Stimulated activated effector memory CD8-positive, alpha-beta T cell treated with anti-CD3 and anti-CD28 coated beads, Interleukin-12 subunit alpha, Interleukin-12 subunit beta, amount 100 ng/mL, for 72 hours (primary cell): ENCODE measurements around the gene ARPIN.
"Not testable (repeated sequence)": the region's sequence is repeated elsewhere in the genome, so short reads cannot be mapped to it uniquely, and the experiment has no call there.

Experiments used
- ATAC-seq: fragments of 150-1000 bp; cut with Tn5 transposase; 2 replicates; pipeline ENCODE4 v1.10.0; 2021
- DNase-seq, 2 donors: peaks; one replicate each; pipeline ENCODE4 v3.0.0; 2021 to 2022; ENCODE audit warnings: low spot score in 2 of 2
- H3K27ac Mint-ChIP-seq: one replicate; pipeline ENCODE4 v1.8.0; 2022; ENCODE audit warnings: mild to moderate bottlenecking, mixed read lengths
- H3K36me3 Mint-ChIP-seq: one replicate; pipeline ENCODE4 v1.8.0; 2022; ENCODE audit warnings: mild to moderate bottlenecking, mixed read lengths
- H3K4me1 Mint-ChIP-seq: one replicate; pipeline ENCODE4 v1.8.0; 2022; ENCODE audit warnings: mixed read lengths
- H3K4me3 Mint-ChIP-seq: one replicate; pipeline ENCODE4 v1.8.0; 2022; ENCODE audit warnings: mild to moderate bottlenecking, mixed read lengths
- H3K9me3 Mint-ChIP-seq: one replicate; pipeline ENCODE4 v1.8.0; 2022; ENCODE audit warnings: mixed read lengths

ARPIN gene

GRCh38 chr15:89899295-89899945, 13.3 kb downstream of the ARPIN start:
- no peak for ATAC-seq
- H3K4me3 Mint-ChIP-seq: no peak overlapping the region
- no peak for DNase-seq
- peaks cover under 1% of the 10 kb centered on the region for H3K4me1 Mint-ChIP-seq
- H3K9me3 Mint-ChIP-seq: no peaks in the 10 kb centered on the region
- peaks cover under 1% of the 10 kb centered on the region for H3K36me3 Mint-ChIP-seq
- H3K27ac Mint-ChIP-seq: peak overlapping the region; percentile 3

DNA sequence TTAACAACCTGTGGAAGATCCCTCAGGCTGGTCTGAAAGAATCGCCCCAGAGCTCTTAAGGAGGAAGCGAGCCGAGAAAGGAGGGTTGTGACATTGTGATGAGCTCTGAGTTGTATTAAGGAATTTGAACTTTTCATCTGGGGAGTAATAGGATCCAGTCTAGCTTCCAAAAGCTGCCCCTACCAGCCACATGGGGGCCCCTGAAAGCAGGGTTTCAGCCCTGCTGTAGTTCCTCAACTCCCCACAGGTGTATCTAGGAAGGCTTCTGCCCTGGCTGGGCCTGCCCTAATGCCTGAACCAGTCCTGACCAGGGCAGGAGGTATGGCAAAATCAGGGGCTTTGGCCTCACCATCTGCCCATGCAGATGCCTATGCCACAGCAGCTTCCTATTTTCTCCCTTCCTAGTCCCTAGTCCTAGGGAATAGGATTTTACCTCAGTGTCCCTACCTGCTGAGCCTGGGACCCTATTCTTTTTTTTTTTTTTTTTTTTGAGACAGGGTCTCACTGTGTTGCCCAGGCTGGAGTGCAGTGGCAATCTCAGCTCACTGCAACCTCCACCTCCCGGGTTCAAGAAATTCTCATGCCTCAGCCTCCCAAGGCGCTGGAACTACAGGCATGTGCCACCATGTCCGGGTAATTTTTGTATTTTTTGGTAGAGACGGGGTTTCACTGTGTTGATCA, 14.0 kb downstream of the ARPIN start:
- no peak for ATAC-seq
- H3K4me1 Mint-ChIP-seq: peaks cover 7% of the 10 kb centered on the region
- peak overlapping the region; percentile 27 for H3K27ac Mint-ChIP-seq
- no peaks in the 10 kb centered on the region for H3K9me3 Mint-ChIP-seq
- no peak for DNase-seq
- peaks cover 7% of the 10 kb centered on the region for H3K36me3 Mint-ChIP-seq
- no peak overlapping the region for H3K4me3 Mint-ChIP-seq

DNA sequence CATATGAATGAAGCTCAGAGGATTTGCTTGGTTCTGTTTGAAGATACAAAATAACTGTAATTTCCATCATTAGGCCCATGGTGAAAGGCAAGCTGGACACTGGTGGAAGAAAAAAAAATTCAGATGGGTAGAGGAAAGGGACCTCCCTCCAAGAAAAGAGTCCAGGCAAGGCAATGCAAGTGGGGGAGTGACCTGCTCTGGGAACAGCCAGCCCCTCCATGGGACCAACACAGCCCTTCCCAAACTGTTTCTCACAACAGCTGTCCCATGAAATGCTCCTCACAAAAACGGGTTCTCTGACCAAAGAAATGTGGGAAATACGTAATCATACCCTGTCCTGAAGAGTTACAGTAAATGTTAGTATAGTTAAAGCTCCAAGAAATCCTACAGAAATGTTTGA, 14.6 kb downstream of the ARPIN start:
- Mint-ChIP-seq H3K36me3 (peaks cover 13% of the 10 kb centered on the region), H3K9me3 (no peaks in the 10 kb centered on the region), H3K27ac (peak overlapping the region; percentile 27), H3K4me3 (no peak overlapping the region), H3K4me1 (peaks cover 7% of the 10 kb centered on the region)
- no peak for DNase-seq
- no peak for ATAC-seq

DNA sequence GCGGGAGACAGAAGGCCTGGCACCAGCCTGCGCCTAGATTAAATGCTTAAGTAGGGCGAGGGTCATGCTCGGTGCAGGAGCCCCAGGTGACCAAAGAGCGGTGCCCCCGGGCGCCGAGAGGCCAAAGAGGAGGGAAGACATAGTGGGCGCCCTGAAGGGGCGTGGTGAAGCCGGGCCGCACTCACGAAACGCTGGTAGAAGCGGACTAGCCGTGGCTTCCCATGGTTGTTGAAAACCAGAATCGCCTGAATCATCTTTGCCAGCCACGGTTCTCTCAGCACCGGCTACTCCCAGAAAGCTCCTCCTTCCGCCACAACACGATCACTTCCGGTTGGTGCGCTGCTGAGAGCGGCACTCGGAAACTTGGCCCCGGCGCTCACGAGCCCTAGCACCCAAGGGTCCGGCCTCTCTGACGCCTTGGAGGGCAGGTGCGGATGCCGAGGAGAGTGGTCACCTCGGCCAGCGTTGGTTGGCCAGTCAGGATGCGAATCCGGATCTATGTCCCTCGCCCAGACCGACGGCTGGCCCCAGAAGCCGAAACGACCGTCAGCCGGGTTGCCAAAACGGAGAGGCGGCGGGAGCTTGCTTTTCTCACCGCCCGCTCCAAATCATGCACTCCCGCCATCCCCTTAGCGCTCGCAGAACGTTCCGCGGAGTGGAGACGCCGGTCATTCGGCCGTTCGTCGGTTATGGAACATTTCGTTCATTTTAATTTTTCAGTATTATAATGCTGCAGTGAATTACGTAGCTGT, 18.9 kb downstream of the ARPIN start, which contains the start of gene AP3S2:
TSS of gene AP3S2 (minus strand) at position 299 of the 752 bp plus-strand sequence. CDS start at position 254, 45 bp downstream.
- peaks cover 21% of the 10 kb centered on the region for H3K36me3 Mint-ChIP-seq
- H3K4me1 Mint-ChIP-seq: peaks cover 28% of the 10 kb centered on the region
- peak within 1 kb of the TSS; percentile 98 for H3K4me3 Mint-ChIP-seq
- ATAC-seq (peak; percentile 96), DNase-seq (peak; percentile 84 to 97)
- peak within 1 kb of the TSS; percentile 99 for H3K27ac Mint-ChIP-seq
- no peaks in the 10 kb centered on the region for H3K9me3 Mint-ChIP-seq

- Mint-ChIP-seq H3K27ac (peak overlapping the region; percentile 99), H3K4me1 (peaks cover 28% of the 10 kb centered on the region)
Measured at GRCh38 chr15:89893027-89893426, 19.7 kb downstream of the ARPIN start.

GRCh38 chr15:89888214-89888804, 24.4 kb downstream of the ARPIN start:
- Mint-ChIP-seq H3K4me3 (no peak overlapping the region), H3K9me3 (no peaks in the 10 kb centered on the region), H3K36me3 (peaks cover 64% of the 10 kb centered on the region), H3K4me1 (peaks cover 21% of the 10 kb centered on the region), H3K27ac (no peak overlapping the region)
- ATAC-seq (no peak), DNase-seq (no peak)

More at GRCh38 chr15:89893027-89893426, 19.7 kb downstream of the ARPIN start:
- ATAC-seq (no peak), DNase-seq (no peak)
- H3K36me3 Mint-ChIP-seq: peaks cover 29% of the 10 kb centered on the region
- H3K9me3 Mint-ChIP-seq: no peaks in the 10 kb centered on the region
- peak overlapping the region; percentile 98 for H3K4me3 Mint-ChIP-seq

DNA sequence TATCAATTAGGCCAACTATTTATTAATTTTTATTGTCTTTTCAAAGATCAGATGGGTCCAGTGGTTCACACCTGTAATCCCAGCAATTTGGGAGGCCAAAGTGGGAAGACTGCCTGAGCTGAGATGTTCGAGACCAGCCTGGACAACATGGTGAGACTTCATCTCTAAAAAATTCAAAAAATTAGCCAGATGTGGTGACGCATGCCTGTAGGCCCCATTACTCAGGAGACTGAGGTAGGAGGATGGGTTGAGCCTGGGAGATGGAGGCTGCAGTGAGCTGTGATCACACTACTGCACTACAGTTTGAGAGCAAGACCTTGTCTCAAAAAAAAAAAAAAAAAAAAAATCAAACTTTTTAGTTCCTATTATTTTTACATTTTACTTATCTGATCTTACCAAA, 27.1 kb downstream of the ARPIN start:
- DNase-seq: no peak
- Mint-ChIP-seq H3K4me3 (no peak overlapping the region), H3K4me1 (peaks cover 7% of the 10 kb centered on the region), H3K9me3 (no peaks in the 10 kb centered on the region), H3K27ac (no peak overlapping the region), H3K36me3 (peaks cover 76% of the 10 kb centered on the region)
- no peak for ATAC-seq

DNA sequence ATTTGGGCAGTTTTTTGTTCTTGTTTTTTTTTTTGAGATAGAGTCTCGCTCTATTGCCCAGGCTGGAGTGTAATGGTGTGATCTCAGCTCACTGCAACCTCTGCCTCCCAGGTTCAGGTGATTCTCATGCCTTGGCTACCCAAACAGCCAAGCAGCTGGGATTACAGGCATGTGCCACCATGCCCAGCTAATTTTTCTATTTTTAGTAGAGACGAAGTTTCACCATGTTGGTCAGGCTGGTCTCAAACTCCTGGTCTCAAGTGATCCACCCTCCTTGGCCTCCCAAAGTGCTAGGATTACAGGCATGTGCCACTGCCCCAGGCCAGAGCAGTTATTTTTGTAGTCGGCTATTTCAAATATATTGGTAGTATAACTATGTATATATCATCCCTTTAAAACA, 27.6 kb downstream of the ARPIN start:
- Mint-ChIP-seq H3K27ac (peak overlapping the region; percentile 17), H3K36me3 (peaks cover 80% of the 10 kb centered on the region)
- not testable (repeated sequence) for DNase-seq, H3K9me3 Mint-ChIP-seq, H3K4me3 Mint-ChIP-seq, H3K4me1 Mint-ChIP-seq, ATAC-seq

DNA sequence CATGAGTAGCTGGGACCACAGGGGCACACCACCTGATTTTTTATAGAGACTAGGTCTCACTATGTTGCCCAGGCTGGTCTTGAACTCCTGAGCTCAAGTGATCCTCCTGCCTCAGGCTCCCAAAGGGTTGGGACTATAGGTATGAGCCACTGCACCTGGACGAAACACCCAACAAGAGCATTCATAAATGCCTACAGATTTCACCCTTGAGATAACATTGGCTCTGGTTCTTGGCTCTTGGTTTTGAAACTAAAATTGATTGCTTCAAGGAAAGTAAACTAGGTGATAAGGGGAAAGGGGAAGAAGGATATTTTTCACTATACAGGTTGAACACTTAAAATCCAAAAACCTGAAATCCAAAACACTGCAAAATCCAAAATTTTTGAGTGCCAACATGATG, 29.2 kb downstream of the ARPIN start:
- ATAC-seq: no peak
- Mint-ChIP-seq H3K4me1 (no peaks in the 10 kb centered on the region), H3K36me3 (peaks cover 74% of the 10 kb centered on the region), H3K27ac (no peak overlapping the region), H3K9me3 (no peaks in the 10 kb centered on the region), H3K4me3 (no peak overlapping the region)
- DNase-seq: no peak

- Mint-ChIP-seq H3K36me3 (peaks cover 60% of the 10 kb centered on the region), H3K9me3 (no peaks in the 10 kb centered on the region), H3K4me1 (no peaks in the 10 kb centered on the region), H3K27ac (no peak overlapping the region), H3K4me3 (no peak overlapping the region)
- ATAC-seq (no peak), DNase-seq (no peak)
Measured at GRCh38 chr15:89880727-89881126, 32.0 kb downstream of the ARPIN start.

DNA sequence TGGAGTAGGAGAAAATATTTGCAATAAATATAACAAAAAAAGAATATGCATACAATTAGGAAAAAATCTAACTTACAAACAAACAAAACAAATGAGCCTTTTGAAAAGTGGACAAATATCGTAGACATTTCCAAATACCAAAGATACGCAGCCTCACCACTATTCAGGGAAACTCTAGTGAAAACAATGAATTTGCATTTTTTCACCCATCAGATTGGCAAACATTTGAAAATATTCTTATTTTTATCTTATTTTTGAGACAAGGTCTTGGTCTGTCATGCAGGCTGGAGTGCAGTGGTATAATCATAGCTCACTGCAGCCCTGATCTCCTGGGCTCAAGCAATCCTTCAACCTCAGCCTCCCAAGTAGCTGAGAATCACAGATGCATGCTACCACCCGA, 34.4 kb downstream of the ARPIN start:
- peaks cover 40% of the 10 kb centered on the region for H3K36me3 Mint-ChIP-seq
- H3K4me3 Mint-ChIP-seq: no peak overlapping the region
- no peaks in the 10 kb centered on the region for H3K9me3 Mint-ChIP-seq
- ATAC-seq (no peak), DNase-seq (no peak)
- no peak overlapping the region for H3K27ac Mint-ChIP-seq
- no peaks in the 10 kb centered on the region for H3K4me1 Mint-ChIP-seq

- DNase-seq (no peak), ATAC-seq (no peak)
- Mint-ChIP-seq H3K9me3 (no peaks in the 10 kb centered on the region), H3K4me1 (no peaks in the 10 kb centered on the region), H3K36me3 (peaks cover 35% of the 10 kb centered on the region), H3K4me3 (no peak overlapping the region), H3K27ac (no peak overlapping the region)
Measured at GRCh38 chr15:89877083-89877425, 35.7 kb downstream of the ARPIN start.

DNA sequence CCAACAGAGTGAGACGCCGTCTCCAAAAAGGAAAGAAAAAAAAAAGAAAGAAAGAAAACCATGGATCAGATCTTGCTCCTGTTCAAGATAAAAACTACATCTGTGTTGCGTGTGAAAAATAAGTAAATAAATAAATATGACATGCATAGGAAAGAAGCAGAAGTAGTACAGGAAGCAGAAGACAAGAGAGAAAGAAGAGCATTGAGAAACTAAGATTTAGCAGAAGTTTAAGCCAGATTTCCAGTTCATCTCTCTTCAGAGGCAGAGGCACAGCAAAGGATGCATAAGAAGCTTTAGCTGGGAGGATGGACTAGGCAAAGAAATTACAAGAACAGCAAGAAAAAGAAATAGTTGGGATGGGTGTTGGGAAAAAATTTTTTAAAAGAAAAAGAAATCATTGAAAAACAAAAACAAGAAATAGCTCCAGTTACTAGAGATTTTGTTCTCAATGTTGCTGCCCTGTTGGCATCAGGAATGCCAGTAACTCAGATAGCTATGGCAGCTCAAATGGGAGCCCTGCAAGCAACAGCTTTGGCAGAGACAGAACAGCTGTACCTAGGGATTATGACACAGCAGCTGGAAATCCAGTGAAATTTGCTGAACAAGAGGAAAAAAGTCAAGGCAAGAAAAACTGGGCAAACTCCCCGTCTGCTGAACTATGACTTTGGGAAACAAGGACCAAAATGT, 36.2 kb downstream of the ARPIN start:
- H3K36me3 Mint-ChIP-seq: peaks cover 33% of the 10 kb centered on the region
- no peak for DNase-seq
- no peak for ATAC-seq
- no peak overlapping the region for H3K4me3 Mint-ChIP-seq
- peak overlapping the region; percentile 6 for H3K27ac Mint-ChIP-seq
- no peaks in the 10 kb centered on the region for H3K4me1 Mint-ChIP-seq
- no peaks in the 10 kb centered on the region for H3K9me3 Mint-ChIP-seq

DNA sequence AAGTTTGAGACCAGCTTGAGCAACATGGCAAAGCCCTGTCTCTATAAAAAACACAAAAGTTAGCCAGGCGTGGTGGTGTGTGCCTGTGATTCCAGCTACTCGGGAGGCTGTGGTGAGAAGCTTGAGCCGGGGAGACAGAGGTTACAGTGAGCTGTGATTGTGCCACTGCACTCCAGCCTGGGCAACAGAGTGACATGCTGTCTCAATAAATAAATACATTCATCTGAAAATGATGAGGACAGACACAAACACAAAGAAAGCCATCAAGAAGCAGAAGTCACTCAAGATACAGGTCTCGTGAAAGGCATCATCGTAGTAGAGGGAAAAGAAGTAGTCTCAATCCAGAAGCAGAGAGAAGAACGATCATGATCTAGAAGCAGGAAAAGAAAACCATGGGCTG, 37.0 kb downstream of the ARPIN start:
- no peak for DNase-seq
- no peaks in the 10 kb centered on the region for H3K4me1 Mint-ChIP-seq
- peaks cover 35% of the 10 kb centered on the region for H3K36me3 Mint-ChIP-seq
- H3K4me3 Mint-ChIP-seq: no peak overlapping the region
- no peaks in the 10 kb centered on the region for H3K9me3 Mint-ChIP-seq
- H3K27ac Mint-ChIP-seq: peak overlapping the region; percentile 6
- no peak for ATAC-seq
